Measurements from ENCODE around the gene GPR75. TPM values are rescaled to one million over a fixed set of nuclear protein-coding genes. Genes with fewer than 3 reads are reported as not detected.

GPR75 gene
- total and polyA plus RNA-seq, 2 of the 8 experiments (the other 6 are each of a cell fraction or from before 2014, with no cell fraction given) = 3.5 to 4.3 TPM

GRCh38 chr2:53856272-53856671 lies 3.5 kb downstream of the GPR75 start (continued):
- TF ChIP-seq, protein P1, sequence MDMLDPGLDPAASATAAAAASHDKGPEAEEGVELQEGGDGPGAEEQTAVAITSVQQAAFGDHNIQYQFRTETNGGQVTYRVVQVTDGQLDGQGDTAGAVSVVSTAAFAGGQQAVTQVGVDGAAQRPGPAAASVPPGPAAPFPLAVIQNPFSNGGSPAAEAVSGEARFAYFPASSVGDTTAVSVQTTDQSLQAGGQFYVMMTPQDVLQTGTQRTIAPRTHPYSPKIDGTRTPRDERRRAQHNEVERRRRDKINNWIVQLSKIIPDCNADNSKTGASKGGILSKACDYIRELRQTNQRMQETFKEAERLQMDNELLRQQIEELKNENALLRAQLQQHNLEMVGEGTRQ (IDR thresholded peaks at IDR 0.05; ENCODE audit: low read length) = no peak
- no peak for TF ChIP-seq HDAC6 (IDR thresholded peaks at IDR 0.05; ENCODE audit: low read depth, low read length)

All from H1 (cell line).